ENCODE measurements around the gene GSK3A. TPM values are rescaled to one million over a fixed set of nuclear protein-coding genes. Genes with fewer than 3 reads are reported as not detected.
A peak's percentile ranks its signal among the peaks of the same experiment; 100 is the strongest.

GSK3A gene
- total and polyA plus RNA-seq, 9 of the 15 experiments (the other 6 are each of a cell fraction or from before 2014, with no cell fraction given): 0.62 to 90.7 (median 33.3) TPM

- no peak for TF ChIP-seq HDAC8 (tag; IDR thresholded peaks at IDR 0.05)
- peak in 1 of 2 experiments; percentile 63; a peak in 1 of 4 replicates for TF ChIP-seq MLX (CRISPR knock-in tag; conservative IDR thresholded peaks at IDR 0.05)
- TF ChIP-seq RBM25 (IDR thresholded peaks at IDR 0.05; ENCODE audit: low read depth, low read length, severe bottlenecking): no peak
- TF ChIP-seq ZNF239 (CRISPR knock-in tag; IDR thresholded peaks at IDR 0.05): peak; percentile 53
- no peak for TF ChIP-seq RHOXF2B (CRISPR knock-in tag; conservative IDR thresholded peaks at IDR 0.05)
- TF ChIP-seq ZNF347 (CRISPR knock-in tag; IDR thresholded peaks at IDR 0.05; ENCODE audit: low read depth): no peak
- no peak for TF ChIP-seq C11orf30 (IDR thresholded peaks at IDR 0.05; ENCODE audit: low read depth)
- TF ChIP-seq TFE3 (CRISPR knock-in tag; IDR thresholded peaks at IDR 0.05): peak; percentile 22
- peak; percentile 70 for TF ChIP-seq CHD2 (IDR thresholded peaks at IDR 0.05; ENCODE audit: low read depth, low read length)
- peak; percentile 21; the same call in 1 of the 2 replicates for TF ChIP-seq ZBTB33 (CRISPR knock-in tag; IDR thresholded peaks at IDR 0.05)
- no peak for TF ChIP-seq NUFIP1 (IDR thresholded peaks at IDR 0.05; ENCODE audit: partially characterized antibody)
- TF ChIP-seq PRPF4 (IDR thresholded peaks at IDR 0.05; ENCODE audit: insufficient read depth, low read depth, low read length, poor library complexity, severe bottlenecking): no peak
- TF ChIP-seq PPARD (CRISPR knock-in tag; IDR thresholded peaks at IDR 0.05): no peak
- TF ChIP-seq MED1 (CRISPR knock-in tag; IDR thresholded peaks at IDR 0.05; ENCODE audit: borderline replicate concordance): no peak
- 0 out of 4 replicates have a peak, but pooled peaks of 1 of the 2 experiments have one; percentile 5 for TF ChIP-seq HDAC1 (IDR thresholded peaks at IDR 0.05)
- no peak for TF ChIP-seq KLF1 (tag; IDR thresholded peaks at IDR 0.05)
- TF ChIP-seq ZNF707 (CRISPR knock-in tag; conservative IDR thresholded peaks at IDR 0.05): no peak
- no peak for TF ChIP-seq FOXJ3 (CRISPR knock-in tag; IDR thresholded peaks at IDR 0.05)
- peak; percentile 99 for TF ChIP-seq HCFC1 (IDR thresholded peaks at IDR 0.05; ENCODE audit: low read depth, low read length)
- TF ChIP-seq USF1 (CRISPR knock-in tag; IDR thresholded peaks at IDR 0.05): peak; percentile 81
- no peak for TF ChIP-seq MLLT1 (IDR thresholded peaks at IDR 0.05)
Measured at GRCh38 chr19:42244347-42245220, 2.2 kb upstream of the GSK3A start (continued).
